Activated naive CD4-positive, alpha-beta T cell treated with anti-CD3 and anti-CD28 coated beads, Interleukin-2, amount 10 ng/mL, durations not matched to agents 7 days and 5 days (primary cell): ENCODE measurements around the gene PIP5K1B.
A peak's percentile ranks its signal among the peaks of the same experiment; 100 is the strongest.

Source experiments
- CTCF ChIA-PET: fragments of 350-600 bp; sonication (Branson Sonifier 250); formaldehyde crosslinking; loops from one replicate; lab custom pipeline; 2021; ENCODE audit warnings: antibody characterized with exemption; lab: Charles Lee
- DNase-seq: peaks from one replicate; pipeline ENCODE4 v3.0.0-alpha.2; 2020
- H3K27ac Mint-ChIP-seq: one replicate; pipeline ENCODE4 v1.8.0; 2021; ENCODE audit warnings: mild to moderate bottlenecking, moderate library complexity, mixed read lengths
- H3K27me3 Mint-ChIP-seq: one replicate; pipeline ENCODE4 v1.8.0; 2021; ENCODE audit warnings: mild to moderate bottlenecking, mixed read lengths
- H3K36me3 Mint-ChIP-seq: one replicate; pipeline ENCODE4 v1.8.0; 2021; ENCODE audit warnings: mixed read lengths
- H3K4me1 Mint-ChIP-seq: one replicate; pipeline ENCODE4 v1.8.0; 2021; ENCODE audit warnings: mixed read lengths
- H3K4me3 Mint-ChIP-seq: one replicate; pipeline ENCODE4 v1.8.0; 2021; ENCODE audit warnings: mild to moderate bottlenecking, moderate library complexity, mixed read lengths
- H3K9me3 Mint-ChIP-seq: one replicate; pipeline ENCODE4 v1.8.0; 2021; ENCODE audit warnings: mixed read lengths

Gene PIP5K1B

GRCh38 chr9:68780380-68780712 lies 75.3 kb downstream of the PIP5K1B start:
- Mint-ChIP-seq H3K27ac (no peak overlapping the region), H3K27me3 (no peaks in the 10 kb centered on the region), H3K4me1 (peaks cover 6% of the 10 kb centered on the region), H3K9me3 (no peaks in the 10 kb centered on the region), H3K4me3 (no peak overlapping the region), H3K36me3 (peaks cover 2% of the 10 kb centered on the region)
- no peak for DNase-seq
- CTCF ChIA-PET, result interaction anchor here (1.5 kb wide), 1 partner anchor 219 kb away, joined by 4 read pairs; no protein-coding TSS in a partner anchor

GRCh38 chr9:68780720-68781119 lies 75.7 kb downstream of the PIP5K1B start:
- H3K4me1 Mint-ChIP-seq, result peaks cover 6% of the 10 kb centered on the region
- peak; percentile 30 for DNase-seq
- no peak overlapping the region for H3K27ac Mint-ChIP-seq
- peaks cover 2% of the 10 kb centered on the region for H3K36me3 Mint-ChIP-seq
- no peaks in the 10 kb centered on the region for H3K27me3 Mint-ChIP-seq
- H3K4me3 Mint-ChIP-seq, result no peak overlapping the region
- CTCF ChIA-PET, result interaction anchor here (1.5 kb wide), 1 partner anchor 219 kb away, joined by 4 read pairs; no protein-coding TSS in a partner anchor
- no peaks in the 10 kb centered on the region for H3K9me3 Mint-ChIP-seq

- no peak overlapping the region for H3K27ac Mint-ChIP-seq
- CTCF ChIA-PET, result interaction anchor here (0.7 to 1.3 kb wide), 3 partner anchors 42 to 218 kb away, joined by 3 to 4 read pairs (median 3); no protein-coding TSS in a partner anchor
- H3K4me1 Mint-ChIP-seq, result peaks cover 6% of the 10 kb centered on the region
- no peaks in the 10 kb centered on the region for H3K9me3 Mint-ChIP-seq
- H3K4me3 Mint-ChIP-seq, result no peak overlapping the region
- no peak for DNase-seq
- no peaks in the 10 kb centered on the region for H3K27me3 Mint-ChIP-seq
- peaks cover 2% of the 10 kb centered on the region for H3K36me3 Mint-ChIP-seq
These were observed 76.9 kb downstream of the PIP5K1B start for GRCh38 chr9:68781928-68782327.

- H3K27ac Mint-ChIP-seq, result no peak overlapping the region
- no peak overlapping the region for H3K4me3 Mint-ChIP-seq
- no peaks in the 10 kb centered on the region for H3K9me3 Mint-ChIP-seq
- peaks cover 6% of the 10 kb centered on the region for H3K4me1 Mint-ChIP-seq
- H3K27me3 Mint-ChIP-seq, result no peaks in the 10 kb centered on the region
- CTCF ChIA-PET, result interaction anchor here (1.2 to 1.3 kb wide), 2 partner anchors 43 to 217 kb away, joined by 3 to 4 read pairs; no protein-coding TSS in a partner anchor
- peaks cover 2% of the 10 kb centered on the region for H3K36me3 Mint-ChIP-seq
- DNase-seq, result no peak
These were observed 77.5 kb downstream of the PIP5K1B start for GRCh38 chr9:68782546-68782945.

- peaks cover 2% of the 10 kb centered on the region for H3K36me3 Mint-ChIP-seq
- H3K4me1 Mint-ChIP-seq, result peaks cover 6% of the 10 kb centered on the region
- H3K27ac Mint-ChIP-seq, result no peak overlapping the region
- H3K27me3 Mint-ChIP-seq, result no peaks in the 10 kb centered on the region
- no peak overlapping the region for H3K4me3 Mint-ChIP-seq
- H3K9me3 Mint-ChIP-seq, result no peaks in the 10 kb centered on the region
- DNase-seq, result no peak
- CTCF ChIA-PET, result no interaction called here
These were observed 80.9 kb downstream of the PIP5K1B start for GRCh38 chr9:68785965-68786364.

- no peaks in the 10 kb centered on the region for H3K4me1 Mint-ChIP-seq
- H3K4me3 Mint-ChIP-seq, result no peak overlapping the region
- CTCF ChIA-PET, result no interaction called here
These were observed 86.1 kb downstream of the PIP5K1B start for GRCh38 chr9:68791169-68791568.

GRCh38 chr9:68793605-68794343 lies 88.7 kb downstream of the PIP5K1B start:
- Mint-ChIP-seq H3K4me3 (no peak overlapping the region), H3K27ac (no peak overlapping the region), H3K4me1 (peaks cover 3% of the 10 kb centered on the region), H3K9me3 (no peaks in the 10 kb centered on the region), H3K27me3 (no peaks in the 10 kb centered on the region), H3K36me3 (no peaks in the 10 kb centered on the region)
- CTCF ChIA-PET, result interaction anchor here (1.3 kb wide), 1 partner anchor 206 kb away, joined by 3 read pairs; no protein-coding TSS in a partner anchor
- DNase-seq, result no peak

More at GRCh38 chr9:68791169-68791568, 86.1 kb downstream of the PIP5K1B start:
- no peaks in the 10 kb centered on the region for H3K36me3 Mint-ChIP-seq
- H3K9me3 Mint-ChIP-seq, result no peaks in the 10 kb centered on the region
- no peaks in the 10 kb centered on the region for H3K27me3 Mint-ChIP-seq
- H3K27ac Mint-ChIP-seq, result no peak overlapping the region
- DNase-seq, result no peak

- CTCF ChIA-PET, result no interaction called here
- H3K36me3 Mint-ChIP-seq, result no peaks in the 10 kb centered on the region
- no peak overlapping the region for H3K27ac Mint-ChIP-seq
- H3K4me3 Mint-ChIP-seq, result no peak overlapping the region
- no peaks in the 10 kb centered on the region for H3K27me3 Mint-ChIP-seq
- peaks cover 3% of the 10 kb centered on the region for H3K4me1 Mint-ChIP-seq
- no peaks in the 10 kb centered on the region for H3K9me3 Mint-ChIP-seq
- DNase-seq, result no peak
These were observed 89.9 kb downstream of the PIP5K1B start for GRCh38 chr9:68794898-68795297.

GRCh38 chr9:68795411-68795810 lies 90.4 kb downstream of the PIP5K1B start:
- no peak overlapping the region for H3K27ac Mint-ChIP-seq
- H3K4me1 Mint-ChIP-seq, result peaks cover 3% of the 10 kb centered on the region
- DNase-seq, result no peak
- CTCF ChIA-PET, result no interaction called here
- no peaks in the 10 kb centered on the region for H3K27me3 Mint-ChIP-seq
- no peaks in the 10 kb centered on the region for H3K9me3 Mint-ChIP-seq
- no peaks in the 10 kb centered on the region for H3K36me3 Mint-ChIP-seq
- no peak overlapping the region for H3K4me3 Mint-ChIP-seq

- Mint-ChIP-seq H3K27me3 (no peaks in the 10 kb centered on the region), H3K4me1 (peaks cover 3% of the 10 kb centered on the region), H3K9me3 (no peaks in the 10 kb centered on the region), H3K27ac (no peak overlapping the region), H3K36me3 (no peaks in the 10 kb centered on the region), H3K4me3 (no peak overlapping the region)
- CTCF ChIA-PET, result no interaction called here
- no peak for DNase-seq
These were observed 92.1 kb downstream of the PIP5K1B start for GRCh38 chr9:68797116-68797515.

- peaks cover 3% of the 10 kb centered on the region for H3K4me1 Mint-ChIP-seq
- H3K36me3 Mint-ChIP-seq, result no peaks in the 10 kb centered on the region
- H3K9me3 Mint-ChIP-seq, result no peaks in the 10 kb centered on the region
- H3K4me3 Mint-ChIP-seq, result no peak overlapping the region
- no peaks in the 10 kb centered on the region for H3K27me3 Mint-ChIP-seq
- CTCF ChIA-PET, result no interaction called here
- DNase-seq, result no peak
- H3K27ac Mint-ChIP-seq, result no peak overlapping the region
These were observed 93.4 kb downstream of the PIP5K1B start for GRCh38 chr9:68798423-68798822.

GRCh38 chr9:68800836-68801235 lies 95.8 kb downstream of the PIP5K1B start:
- H3K4me3 Mint-ChIP-seq, result no peak overlapping the region
- H3K27ac Mint-ChIP-seq, result no peak overlapping the region
- peaks cover 5% of the 10 kb centered on the region for H3K27me3 Mint-ChIP-seq
- peaks cover 3% of the 10 kb centered on the region for H3K4me1 Mint-ChIP-seq
- no peaks in the 10 kb centered on the region for H3K9me3 Mint-ChIP-seq
- DNase-seq, result no peak
- CTCF ChIA-PET, result no interaction called here
- H3K36me3 Mint-ChIP-seq, result no peaks in the 10 kb centered on the region

- no peak for DNase-seq
- H3K4me3 Mint-ChIP-seq, result no peak overlapping the region
- no peaks in the 10 kb centered on the region for H3K36me3 Mint-ChIP-seq
- no peak overlapping the region for H3K27ac Mint-ChIP-seq
- CTCF ChIA-PET, result interaction anchor here (1.0 kb wide), 1 partner anchor 147 kb away, joined by 3 read pairs; no protein-coding TSS in a partner anchor
- peaks cover 3% of the 10 kb centered on the region for H3K4me1 Mint-ChIP-seq
- peaks cover 5% of the 10 kb centered on the region for H3K27me3 Mint-ChIP-seq
- no peaks in the 10 kb centered on the region for H3K9me3 Mint-ChIP-seq
These were observed 97.5 kb downstream of the PIP5K1B start for GRCh38 chr9:68802525-68803015.

GRCh38 chr9:68804911-68805889 lies 100.2 kb downstream of the PIP5K1B start:
- H3K36me3 Mint-ChIP-seq, result no peaks in the 10 kb centered on the region
- no peak overlapping the region for H3K4me3 Mint-ChIP-seq
- CTCF ChIA-PET, result interaction anchor here (0.6 kb wide), 1 partner anchor 91 kb away, joined by 3 read pairs; no protein-coding TSS in a partner anchor
- DNase-seq, result no peak
- H3K4me1 Mint-ChIP-seq, result no peaks in the 10 kb centered on the region
- H3K9me3 Mint-ChIP-seq, result no peaks in the 10 kb centered on the region
- H3K27ac Mint-ChIP-seq, result no peak overlapping the region
- H3K27me3 Mint-ChIP-seq, result peaks cover 5% of the 10 kb centered on the region
